ENCODE data around the gene CCNI2. TPM values are rescaled to one million over a fixed set of nuclear protein-coding genes. Genes with fewer than 3 reads are reported as not detected.

CCNI2 gene
- total RNA-seq, 2 donors from 2014 or later = 1.1 to 3.9 TPM

GRCh38 chr5:132742158-132742557 lies 5.1 kb upstream of the CCNI2 start:
- Mint-ChIP-seq H3K4me3 (no peak overlapping the region), H3K27me3 (peaks cover 18 to 37% of the 10 kb centered on the region in 2 donors), H3K36me3 (no peaks in the 10 kb centered on the region), H3K27ac (no peak overlapping the region), H3K9me3 (no peaks in the 10 kb centered on the region), H3K4me1 (ENCODE audit: low read depth in 2 of 2) (peaks cover 11% of the 10 kb centered on the region in 2 donors)
- DNase-seq (ENCODE audit: low spot score) = no peak
- ATAC-seq = no peak

- H3K36me3 Mint-ChIP-seq = no peaks in the 10 kb centered on the region
- peaks cover 18 to 37% of the 10 kb centered on the region in 2 donors for H3K27me3 Mint-ChIP-seq
- H3K9me3 Mint-ChIP-seq = no peaks in the 10 kb centered on the region
- no peak overlapping the region for H3K27ac Mint-ChIP-seq
- no peak for DNase-seq (ENCODE audit: low spot score)
- ATAC-seq = no peak
- H3K4me3 Mint-ChIP-seq = no peak overlapping the region
- H3K4me1 Mint-ChIP-seq (ENCODE audit: low read depth in 2 of 2) = peaks cover 9 to 10% of the 10 kb centered on the region in 2 donors
These were observed 4.6 kb upstream of the CCNI2 start for GRCh38 chr5:132742626-132743025.

GRCh38 chr5:132744659-132745058 lies 2.6 kb upstream of the CCNI2 start:
- no peak overlapping the region for H3K27ac Mint-ChIP-seq
- no peaks in the 10 kb centered on the region for H3K4me1 Mint-ChIP-seq (ENCODE audit: low read depth in 2 of 2)
- no peaks in the 10 kb centered on the region for H3K9me3 Mint-ChIP-seq
- peaks cover 16 to 37% of the 10 kb centered on the region in 2 donors for H3K27me3 Mint-ChIP-seq
- ATAC-seq (no peak), DNase-seq (ENCODE audit: low spot score) (no peak)
- H3K4me3 Mint-ChIP-seq = no peak overlapping the region
- H3K36me3 Mint-ChIP-seq = no peaks in the 10 kb centered on the region

- Mint-ChIP-seq H3K9me3 (no peaks in the 10 kb centered on the region), H3K4me1 (ENCODE audit: low read depth in 2 of 2) (peaks cover 0 to 10% of the 10 kb centered on the region in 2 donors), H3K4me3 (peak overlapping the region; percentile 72), H3K27me3 (peaks cover 13 to 32% of the 10 kb centered on the region in 2 donors), H3K36me3 (no peaks in the 10 kb centered on the region), H3K27ac (no peak overlapping the region)
- ATAC-seq = no peak
- DNase-seq (ENCODE audit: low spot score) = no peak
These were observed 653 bp upstream of the CCNI2 start for GRCh38 chr5:132746592-132746953.

- peaks cover 0 to 14% of the 10 kb centered on the region in 2 donors for H3K4me1 Mint-ChIP-seq (ENCODE audit: low read depth in 2 of 2)
- H3K36me3 Mint-ChIP-seq = no peaks in the 10 kb centered on the region
- ATAC-seq (peak in 1 of 2 donors; percentile 54), DNase-seq (ENCODE audit: low spot score) (no peak)
- H3K27me3 Mint-ChIP-seq = peaks cover 11 to 24% of the 10 kb centered on the region in 2 donors
- no peaks in the 10 kb centered on the region for H3K9me3 Mint-ChIP-seq
- peak overlapping the region; percentile 27 for H3K4me3 Mint-ChIP-seq
- no peak overlapping the region for H3K27ac Mint-ChIP-seq
These were observed 602 bp downstream of the CCNI2 start for GRCh38 chr5:132747616-132748440.

- ATAC-seq = no peak
- Mint-ChIP-seq H3K4me3 (peak overlapping the region; percentile 27), H3K36me3 (no peaks in the 10 kb centered on the region), H3K9me3 (no peaks in the 10 kb centered on the region), H3K4me1 (ENCODE audit: low read depth in 2 of 2) (peaks cover 0 to 14% of the 10 kb centered on the region in 2 donors), H3K27me3 (peaks cover 7 to 24% of the 10 kb centered on the region in 2 donors), H3K27ac (no peak overlapping the region)
- DNase-seq (ENCODE audit: low spot score) = no peak
These were observed 1.3 kb downstream of the CCNI2 start for GRCh38 chr5:132748522-132749000.

- no peak for DNase-seq (ENCODE audit: low spot score)
- H3K9me3 Mint-ChIP-seq = no peaks in the 10 kb centered on the region
- H3K27ac Mint-ChIP-seq = no peak overlapping the region
- H3K4me3 Mint-ChIP-seq = no peak overlapping the region
- no peak for ATAC-seq
- H3K4me1 Mint-ChIP-seq (ENCODE audit: low read depth in 2 of 2) = peaks cover 0 to 14% of the 10 kb centered on the region in 2 donors
- no peaks in the 10 kb centered on the region for H3K36me3 Mint-ChIP-seq
- H3K27me3 Mint-ChIP-seq = peaks cover 4 to 20% of the 10 kb centered on the region in 2 donors
These were observed 2.3 kb downstream of the CCNI2 start for GRCh38 chr5:132749506-132749905.

GRCh38 chr5:132750471-132751230 lies 3.4 kb downstream of the CCNI2 start:
- H3K9me3 Mint-ChIP-seq = no peaks in the 10 kb centered on the region
- no peak overlapping the region for H3K4me3 Mint-ChIP-seq
- no peak for ATAC-seq
- no peaks in the 10 kb centered on the region for H3K36me3 Mint-ChIP-seq
- H3K27me3 Mint-ChIP-seq = peaks cover 2 to 8% of the 10 kb centered on the region in 2 donors
- peak overlapping the region in 1 of 2 donors; percentile 74 for H3K27ac Mint-ChIP-seq
- peaks cover 0 to 22% of the 10 kb centered on the region in 2 donors for H3K4me1 Mint-ChIP-seq (ENCODE audit: low read depth in 2 of 2)
- no peak for DNase-seq (ENCODE audit: low spot score)

GRCh38 chr5:132751444-132751843 lies 4.2 kb downstream of the CCNI2 start:
- Mint-ChIP-seq H3K9me3 (no peaks in the 10 kb centered on the region), H3K4me3 (peak overlapping the region; percentile 41), H3K4me1 (ENCODE audit: low read depth in 2 of 2) (peaks cover 0 to 22% of the 10 kb centered on the region in 2 donors), H3K27me3 (peaks cover under 1 to 2% of the 10 kb centered on the region in 2 donors), H3K27ac (peak overlapping the region in 1 of 2 donors; percentile 74), H3K36me3 (no peaks in the 10 kb centered on the region)
- no peak for DNase-seq (ENCODE audit: low spot score)
- ATAC-seq = no peak

GRCh38 chr5:132751971-132752580 lies 4.8 kb downstream of the CCNI2 start:
- ATAC-seq (no peak), DNase-seq (ENCODE audit: low spot score) (no peak)
- no peak overlapping the region for H3K4me3 Mint-ChIP-seq
- H3K27ac Mint-ChIP-seq = no peak overlapping the region
- H3K27me3 Mint-ChIP-seq = peaks cover 0 to 2% of the 10 kb centered on the region in 2 donors
- peaks cover 0 to 22% of the 10 kb centered on the region in 2 donors for H3K4me1 Mint-ChIP-seq (ENCODE audit: low read depth in 2 of 2)
- no peaks in the 10 kb centered on the region for H3K36me3 Mint-ChIP-seq
- H3K9me3 Mint-ChIP-seq = no peaks in the 10 kb centered on the region

- Mint-ChIP-seq H3K9me3 (no peaks in the 10 kb centered on the region), H3K36me3 (no peaks in the 10 kb centered on the region), H3K4me1 (ENCODE audit: low read depth in 2 of 2) (peaks cover 0 to 22% of the 10 kb centered on the region in 2 donors), H3K27ac (no peak overlapping the region), H3K4me3 (no peak overlapping the region), H3K27me3 (peaks cover 0 to 2% of the 10 kb centered on the region in 2 donors)
- ATAC-seq = no peak
- no peak for DNase-seq (ENCODE audit: low spot score)
These were observed 5.4 kb downstream of the CCNI2 start for GRCh38 chr5:132752581-132753125.

- DNase-seq (ENCODE audit: low spot score) (no peak), ATAC-seq (no peak)
- Mint-ChIP-seq H3K27me3 (peaks cover 0 to 2% of the 10 kb centered on the region in 2 donors), H3K4me3 (no peak overlapping the region), H3K36me3 (no peaks in the 10 kb centered on the region), H3K27ac (peak overlapping the region in 1 of 2 donors; percentile 14), H3K4me1 (ENCODE audit: low read depth in 2 of 2) (peaks cover 0 to 22% of the 10 kb centered on the region in 2 donors), H3K9me3 (no peaks in the 10 kb centered on the region)
These were observed 6.1 kb downstream of the CCNI2 start for GRCh38 chr5:132753135-132753987.

- no peak overlapping the region for H3K4me3 Mint-ChIP-seq
- DNase-seq (ENCODE audit: low spot score) = no peak
- H3K27me3 Mint-ChIP-seq = peaks cover 0 to 2% of the 10 kb centered on the region in 2 donors
- H3K4me1 Mint-ChIP-seq (ENCODE audit: low read depth in 2 of 2) = peaks cover 0 to 22% of the 10 kb centered on the region in 2 donors
- no peaks in the 10 kb centered on the region for H3K9me3 Mint-ChIP-seq
- no peak for ATAC-seq
- no peaks in the 10 kb centered on the region for H3K36me3 Mint-ChIP-seq
- H3K27ac Mint-ChIP-seq = no peak overlapping the region
These were observed 6.9 kb downstream of the CCNI2 start for GRCh38 chr5:132754111-132754510.

All from natural killer cell treated with Interleukin-12 subunit alpha and Interleukin-12 subunit beta and Interleukin-15 and Interleukin-18, amount 100 ng/mL, for 72 hours (primary cell).